NK-92 treated with Interleukin-12 subunit alpha and Interleukin-12 subunit beta, amount 100 ng/mL, for 24 hours (cell line): ENCODE results near the gene ATAD5.
"Not testable (repeated sequence)": the region's sequence is repeated elsewhere in the genome, so short reads cannot be mapped to it uniquely, and the experiment has no call there.

Experiments used
- DNase-seq: peaks from one replicate; lab custom pipeline; 2025; lab: John Stamatoyannopoulos, UW

ATAD5 gene

DNA sequence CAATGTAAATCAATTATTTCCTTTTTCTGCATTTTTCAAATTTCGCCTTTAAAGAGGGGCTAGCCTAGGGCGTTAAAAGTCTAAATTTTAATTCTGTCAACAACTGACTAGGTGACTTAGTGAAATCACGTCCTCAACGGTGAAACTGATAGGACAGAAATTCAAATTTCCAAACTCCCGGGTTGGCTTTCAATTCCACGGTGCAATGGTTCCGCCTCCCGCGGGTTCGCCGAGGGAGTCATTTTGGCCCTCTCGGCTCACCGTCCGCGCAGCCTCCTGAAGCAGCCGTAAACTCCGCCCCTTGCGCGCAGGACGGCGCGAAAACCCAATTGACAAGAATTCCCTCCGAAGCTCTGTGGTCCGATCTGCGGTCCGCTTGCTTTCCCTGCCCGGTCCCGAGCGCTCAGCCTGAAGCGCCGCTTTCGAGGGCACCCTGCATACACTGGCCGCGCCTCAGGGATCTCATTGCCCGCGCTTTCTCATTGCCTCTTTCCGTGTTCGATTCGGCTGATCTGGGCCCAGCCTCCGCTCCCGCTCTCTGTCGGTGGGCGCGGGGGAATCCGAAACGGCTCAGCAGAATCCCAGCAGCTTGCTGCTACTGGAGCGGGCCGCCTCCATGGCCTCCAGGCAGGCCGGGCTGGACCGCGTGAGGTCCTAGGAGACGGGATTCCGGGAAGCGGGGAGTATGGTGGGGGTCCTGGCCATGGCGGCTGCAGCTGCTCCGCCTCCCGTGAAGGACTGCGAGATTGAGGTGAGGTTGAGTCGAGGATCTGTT, at the start of gene ATAD5:
TSS of gene ATAD5 (plus strand) at position 304 of the 775 bp plus-strand sequence. CDS start at position 686, 382 bp downstream.
- peak; percentile 79 for DNase-seq

- no peak for DNase-seq
These were observed 49.6 kb upstream of the ATAD5 start for GRCh38 chr17:30782206-30782605.

GRCh38 chr17:30788918-30789317, 42.8 kb upstream of the ATAD5 start:
- no peak for DNase-seq

- no peak for DNase-seq
These were observed 41.5 kb upstream of the ATAD5 start for GRCh38 chr17:30790279-30790678.

GRCh38 chr17:30793282-30793977, 38.3 kb upstream of the ATAD5 start:
- DNase-seq: no peak

DNA sequence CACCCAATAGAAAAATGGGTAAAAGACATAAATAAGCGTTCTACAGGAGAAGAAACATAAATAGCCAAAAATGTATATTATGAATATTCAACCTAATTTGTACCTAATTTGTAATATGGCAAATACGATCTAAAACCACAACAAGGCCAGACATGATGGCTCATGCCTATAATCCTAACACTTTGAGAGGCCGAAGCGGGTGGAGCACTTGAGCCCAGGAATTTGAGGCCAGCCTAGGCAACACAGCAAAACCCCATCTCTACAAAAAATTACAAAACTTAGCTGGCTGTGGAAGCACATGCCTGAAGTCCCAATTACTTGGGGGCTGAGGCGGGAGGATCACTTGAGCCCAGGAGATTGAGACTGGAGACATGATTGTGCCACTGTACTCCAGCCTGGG, 37.4 kb upstream of the ATAD5 start:
- DNase-seq: no peak

DNA sequence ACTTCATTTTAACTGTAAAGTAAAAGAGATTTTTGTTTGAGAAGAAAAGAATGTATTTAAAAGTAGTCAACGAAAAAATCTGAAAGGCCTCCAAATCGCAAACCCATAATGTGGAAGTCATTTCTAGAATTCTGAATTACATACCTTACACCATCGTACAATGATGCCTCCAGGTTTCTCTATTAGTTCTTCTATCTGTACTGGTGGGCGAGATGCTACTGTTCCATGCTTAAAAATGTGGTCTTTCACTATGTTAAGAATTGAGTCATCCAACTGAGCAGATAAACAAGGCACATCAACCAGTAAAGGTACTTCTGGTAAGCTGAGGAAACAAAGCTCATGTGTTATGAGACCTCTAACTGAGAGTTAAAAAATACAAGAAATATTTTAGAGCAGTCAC, 35.8 kb upstream of the ATAD5 start:
- no peak for DNase-seq

DNA sequence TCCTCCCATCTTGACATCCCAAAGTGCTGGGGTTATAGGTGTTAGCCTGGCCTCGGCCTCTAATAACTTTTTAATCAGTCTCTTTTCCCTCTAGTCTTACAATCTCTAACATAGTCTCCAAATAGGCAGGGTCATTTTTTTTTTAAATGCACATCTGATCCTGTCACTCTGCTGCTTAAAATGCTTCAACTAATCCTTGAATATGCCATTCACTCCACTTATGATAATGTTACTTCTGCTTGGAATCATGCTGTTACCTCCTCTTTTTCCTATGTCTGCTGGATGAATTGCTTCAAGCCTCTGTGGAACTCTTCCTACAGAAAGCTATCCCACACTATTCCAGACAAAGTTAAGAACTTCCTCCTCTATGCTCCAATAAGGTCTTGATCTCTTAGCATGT, 30.1 kb upstream of the ATAD5 start:
- DNase-seq: no peak

- no peak for DNase-seq
These were observed 25.8 kb upstream of the ATAD5 start for GRCh38 chr17:30805944-30806456.

DNA sequence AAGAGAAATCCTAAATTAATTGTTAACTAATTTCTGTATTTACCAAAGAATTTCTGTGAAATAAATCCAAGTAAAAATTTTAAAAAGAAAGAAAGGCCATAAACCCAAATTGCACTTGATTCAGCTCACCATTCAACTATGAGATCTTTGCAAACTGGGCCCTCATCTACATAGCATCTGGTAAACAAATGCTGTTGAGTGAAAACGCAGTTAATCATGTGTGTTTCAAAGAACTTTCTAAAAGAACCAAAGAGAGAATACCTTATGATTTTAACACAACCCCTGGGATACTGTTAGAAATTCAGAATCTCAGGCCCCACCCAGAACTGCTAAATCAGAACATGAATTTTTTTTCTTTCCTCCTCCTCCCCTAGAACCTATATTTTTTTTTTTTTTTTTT, 23.9 kb upstream of the ATAD5 start:
- DNase-seq: no peak

DNA sequence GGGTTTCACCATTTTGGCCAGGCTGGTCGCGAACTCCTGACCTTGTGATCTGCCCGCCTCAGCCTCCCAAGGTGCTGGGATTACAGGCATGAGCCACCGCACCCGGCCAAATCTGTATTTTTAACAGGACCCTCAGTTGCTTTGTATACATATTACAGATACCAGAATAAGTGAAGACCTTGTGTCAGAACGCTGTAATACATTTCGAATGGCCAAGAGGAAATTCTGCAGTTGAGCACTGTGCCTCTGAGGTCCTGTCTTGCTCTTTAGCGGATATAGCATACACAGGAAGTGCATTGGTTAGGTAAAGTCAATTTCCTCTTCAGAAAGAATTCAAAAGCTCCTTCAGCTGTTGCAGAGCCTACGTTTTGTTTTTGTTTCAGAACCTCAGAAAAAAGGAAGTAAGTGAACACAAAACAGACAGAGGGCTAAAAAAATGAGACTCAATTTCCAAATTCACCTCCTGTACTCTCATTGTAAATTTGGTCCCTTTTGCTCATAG, 22.9 kb upstream of the ATAD5 start:
- DNase-seq: no peak

DNA sequence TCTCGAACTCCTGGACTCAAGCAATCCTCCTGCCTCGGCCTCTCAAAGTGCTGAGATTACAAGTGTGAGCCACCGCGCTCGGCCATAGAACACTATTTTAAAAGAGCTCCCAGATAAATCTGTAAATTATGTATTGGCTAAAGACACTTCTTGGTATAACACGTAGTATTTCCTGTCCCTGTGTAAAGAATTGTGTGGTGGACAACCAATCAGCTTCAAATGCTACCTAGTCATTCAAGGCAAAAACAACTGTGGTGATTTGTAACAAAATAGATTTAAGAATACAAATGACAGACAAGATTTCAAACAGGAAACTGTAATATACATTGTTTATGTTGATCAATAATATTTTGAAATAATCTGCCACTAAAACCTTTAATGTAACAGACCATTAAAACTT, 21.9 kb upstream of the ATAD5 start:
- no peak for DNase-seq

DNA sequence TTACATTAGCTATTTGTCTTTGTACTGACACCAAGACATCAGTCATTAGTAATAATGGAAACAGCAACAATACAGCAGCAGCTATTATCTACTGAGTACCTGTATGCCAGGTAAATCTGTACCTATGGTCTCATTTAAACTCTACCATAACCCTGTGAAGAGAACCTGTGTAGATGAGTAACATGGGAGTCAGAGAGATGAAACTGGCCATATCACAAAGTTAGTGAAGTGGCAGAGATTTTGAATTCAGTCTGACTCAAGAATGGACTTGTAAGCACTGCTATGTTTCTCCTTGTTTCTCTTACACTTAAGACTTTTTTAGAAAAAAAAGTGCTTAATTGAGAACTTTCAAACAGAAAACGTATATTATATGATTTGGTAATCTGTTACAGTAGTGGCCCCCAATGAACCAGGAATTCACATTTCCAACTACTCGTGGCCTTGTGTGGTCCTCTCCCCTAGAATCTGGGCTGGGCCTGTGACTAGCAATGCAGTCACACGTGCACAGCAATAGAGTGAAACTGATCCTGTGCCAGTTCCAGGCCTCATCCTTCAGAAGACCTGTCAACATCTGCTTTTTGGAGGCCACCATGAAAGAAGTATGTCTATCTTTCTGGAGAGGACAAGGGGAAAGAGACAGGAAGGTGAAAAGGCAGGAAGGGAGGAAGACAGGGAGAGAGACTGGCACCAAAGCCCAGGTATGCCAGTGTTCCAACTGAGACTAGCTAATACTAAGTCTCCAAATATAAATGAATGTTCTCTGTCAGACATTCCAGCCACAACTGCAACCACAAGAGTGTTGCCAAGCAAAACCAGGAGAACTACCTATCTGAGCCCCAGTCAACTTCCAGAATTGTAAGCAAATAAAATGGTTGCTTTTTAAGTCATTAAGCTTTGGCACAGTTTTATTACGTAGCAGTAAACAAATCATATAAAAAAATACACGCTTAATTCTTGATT, 19.3 kb upstream of the ATAD5 start:
- no peak for DNase-seq

- DNase-seq: not testable (repeated sequence)
These were observed 17.5 kb upstream of the ATAD5 start for GRCh38 chr17:30814236-30814635.

DNA sequence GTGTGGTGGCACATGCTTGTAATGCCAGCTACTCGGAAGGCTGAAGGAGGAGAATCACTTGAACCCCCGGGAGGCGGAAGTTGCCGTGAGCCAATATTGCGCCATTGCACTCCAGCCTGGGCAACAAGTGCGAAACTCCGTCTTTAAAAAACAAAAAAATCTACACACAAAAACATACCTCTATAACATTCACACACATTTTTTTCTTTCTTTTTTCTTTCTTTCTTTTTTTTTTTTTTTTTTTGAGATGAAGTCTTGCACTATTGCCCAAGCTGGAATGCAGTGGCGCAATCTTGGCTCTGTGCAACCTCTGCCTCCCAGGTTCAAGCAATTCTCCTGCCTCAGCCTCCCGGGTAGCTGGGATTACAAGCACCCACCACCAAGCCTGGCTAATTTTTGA, 16.9 kb upstream of the ATAD5 start:
- not testable (repeated sequence) for DNase-seq

- DNase-seq: no peak
These were observed 15.6 kb upstream of the ATAD5 start for GRCh38 chr17:30816165-30816564.

DNA sequence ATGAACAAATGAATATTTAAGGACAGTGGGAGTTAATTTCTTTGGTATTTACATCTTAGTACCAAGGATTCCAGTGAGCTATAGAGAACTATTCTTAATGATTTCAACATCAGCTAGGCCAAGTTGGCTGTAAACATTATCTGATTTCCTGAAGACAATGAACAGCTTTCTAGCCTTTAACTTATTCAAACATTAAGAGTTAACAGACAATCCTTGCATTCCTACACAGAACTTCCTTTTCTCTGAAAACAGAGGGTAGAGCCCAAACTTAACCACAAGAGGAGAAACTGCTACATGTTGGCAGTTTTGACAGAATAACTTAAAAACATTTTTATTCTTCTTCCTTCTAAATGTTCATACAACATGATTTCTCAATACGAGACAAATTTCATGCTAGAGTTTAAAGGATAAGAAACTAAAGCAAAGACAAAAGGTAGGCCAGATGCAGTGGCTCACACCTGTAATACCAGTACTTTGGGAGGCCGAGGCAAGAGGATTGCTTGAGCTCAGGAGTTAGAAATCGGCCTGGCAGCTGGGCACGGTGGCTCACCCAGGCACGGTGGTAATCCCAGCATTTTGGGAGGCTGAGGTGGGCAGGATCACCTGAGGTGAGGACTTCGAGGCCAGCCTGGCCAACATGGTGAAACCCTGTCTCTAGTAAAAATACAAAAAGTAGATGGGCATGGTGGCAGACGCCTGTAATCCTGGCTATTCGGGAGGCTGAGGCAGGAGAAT, 11.6 kb upstream of the ATAD5 start:
- DNase-seq: no peak

DNA sequence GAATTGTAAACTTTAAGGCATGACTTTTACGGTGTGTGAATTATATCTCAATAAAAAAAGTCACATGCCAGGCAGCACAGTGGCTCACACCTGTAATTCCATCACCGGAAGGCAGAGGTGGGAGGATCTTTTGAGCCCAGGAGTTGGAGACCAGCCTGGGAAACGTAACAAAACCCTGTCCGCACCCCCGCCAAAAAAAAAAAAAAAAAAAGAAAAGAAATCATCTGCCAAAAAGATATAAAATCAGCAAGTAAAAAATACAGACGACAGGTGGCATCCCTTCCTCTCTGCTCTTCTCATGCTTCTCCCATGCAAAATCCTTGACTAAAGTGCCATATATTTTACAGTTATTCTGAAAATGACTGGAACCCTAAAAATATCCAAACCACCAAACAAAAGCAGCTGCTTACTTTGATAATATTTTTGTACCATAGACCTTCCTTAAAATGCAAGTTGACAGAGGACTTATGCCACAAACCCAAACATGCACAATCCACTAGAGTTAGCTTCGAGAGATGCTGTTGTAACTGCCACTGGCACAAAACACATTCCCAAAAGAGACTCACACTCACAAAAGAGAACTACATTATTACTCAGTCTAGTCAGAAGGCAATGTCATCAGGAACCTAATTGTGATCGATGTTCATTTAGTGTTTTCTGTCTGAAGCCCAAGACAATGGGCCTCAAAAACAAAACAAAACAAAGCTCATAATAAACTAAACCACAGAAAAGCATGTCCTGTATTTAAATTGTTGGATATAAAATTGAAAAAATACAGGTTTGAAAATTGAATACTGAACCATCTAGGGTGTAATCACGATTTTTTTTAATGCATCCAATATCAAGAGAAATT, 9.7 kb upstream of the ATAD5 start:
- no peak for DNase-seq

GRCh38 chr17:30822919-30823318, 8.8 kb upstream of the ATAD5 start:
- not testable (repeated sequence) for DNase-seq

GRCh38 chr17:30823421-30823820, 8.3 kb upstream of the ATAD5 start:
- no peak for DNase-seq
